GM19351 (cell line): ENCODE data around the gene EHD1.
"Not testable (repeated sequence)": the region's sequence is repeated elsewhere in the genome, so short reads cannot be mapped to it uniquely, and the experiment has no call there.

Experiments used
- ATAC-seq: cut with Tn5 transposase; IDR thresholded peaks from one replicate; pipeline ENCODE4 v1.9.1; 2021; ENCODE audit warnings: mild to moderate bottlenecking, moderate library complexity; ENCODE audit not compliant: unreplicated experiment

The EHD1 gene

DNA sequence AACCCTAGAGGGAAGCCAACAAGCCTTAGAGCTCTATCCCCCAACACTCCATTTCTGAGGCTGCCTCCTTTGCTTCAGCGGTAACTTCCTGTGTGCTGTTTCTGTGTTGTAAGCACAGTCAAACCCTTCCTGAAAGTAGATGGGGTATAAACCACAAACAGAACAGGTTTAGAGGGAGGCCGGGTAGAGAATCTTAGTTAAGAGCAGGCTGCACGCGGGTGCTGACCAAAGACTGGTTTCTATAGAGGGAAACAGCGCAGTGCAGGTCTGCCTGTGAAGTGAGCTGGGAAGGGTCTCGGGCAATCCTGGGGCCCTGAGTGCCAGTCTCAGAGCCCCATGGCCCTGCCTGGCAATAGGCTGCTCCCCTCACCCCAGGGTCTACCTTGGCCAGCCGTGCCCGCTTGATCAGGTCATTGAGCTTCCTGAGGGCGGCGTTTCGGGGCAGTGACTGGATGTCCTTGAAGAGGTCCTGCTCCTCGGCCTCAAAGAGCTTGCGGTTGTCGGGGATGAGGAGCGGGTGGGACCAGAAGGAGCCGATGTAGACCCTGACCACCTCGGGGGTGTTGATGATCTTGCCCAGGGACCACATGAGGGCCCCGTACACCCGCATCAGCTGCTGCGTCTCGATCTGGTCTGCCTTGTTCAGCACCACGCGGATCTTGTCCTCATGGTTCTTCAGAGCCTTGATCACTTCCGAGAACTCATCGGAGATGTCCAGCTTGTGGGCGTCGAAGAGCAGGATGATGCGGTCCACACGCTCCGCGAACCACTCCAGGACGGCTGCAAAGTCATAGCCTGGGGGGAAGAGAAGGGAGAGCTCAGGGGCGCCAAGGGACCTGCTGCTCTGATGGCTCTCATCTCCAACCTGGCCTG is 18.6 kb downstream of the EHD1 start:
- ATAC-seq = peak; percentile 86

DNA sequence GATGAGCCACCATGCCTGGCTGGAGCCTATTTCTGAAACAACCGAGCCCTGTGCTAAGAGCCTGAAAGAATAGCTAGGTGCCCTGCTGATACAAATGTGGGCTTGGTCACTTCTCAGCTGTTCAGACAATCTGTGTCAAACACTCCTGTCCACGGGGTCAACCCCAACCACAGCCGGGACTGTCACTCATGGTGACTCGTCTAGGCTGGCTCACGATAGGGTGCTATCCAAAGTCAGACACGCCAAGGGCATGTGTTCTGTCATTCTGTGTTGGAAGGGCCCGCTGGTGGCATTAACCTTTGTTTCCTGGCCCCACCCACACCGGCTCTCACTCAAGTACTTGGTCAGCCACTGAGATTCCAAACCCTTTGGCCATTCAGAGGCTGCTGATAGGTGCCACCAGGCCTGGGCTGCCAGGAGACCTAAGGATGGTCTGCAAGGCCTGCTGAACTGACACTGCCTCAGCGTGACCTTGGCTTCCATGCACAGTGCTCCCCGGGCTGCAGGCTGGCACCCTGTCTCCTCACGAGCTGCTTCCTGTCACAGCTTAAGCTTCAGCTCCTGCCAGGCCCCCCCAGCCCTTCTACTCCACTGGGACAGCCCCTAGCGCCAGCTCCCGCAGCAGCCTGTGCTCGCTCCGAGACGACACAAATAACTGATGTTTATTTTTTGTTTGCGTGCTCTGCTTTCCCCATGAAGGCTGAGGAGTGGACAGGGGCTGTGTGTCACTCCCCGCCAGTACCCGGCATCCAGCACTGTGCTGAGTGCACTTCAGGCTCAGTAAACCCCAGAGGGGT is 19.8 kb downstream of the EHD1 start:
- ATAC-seq = no peak

DNA sequence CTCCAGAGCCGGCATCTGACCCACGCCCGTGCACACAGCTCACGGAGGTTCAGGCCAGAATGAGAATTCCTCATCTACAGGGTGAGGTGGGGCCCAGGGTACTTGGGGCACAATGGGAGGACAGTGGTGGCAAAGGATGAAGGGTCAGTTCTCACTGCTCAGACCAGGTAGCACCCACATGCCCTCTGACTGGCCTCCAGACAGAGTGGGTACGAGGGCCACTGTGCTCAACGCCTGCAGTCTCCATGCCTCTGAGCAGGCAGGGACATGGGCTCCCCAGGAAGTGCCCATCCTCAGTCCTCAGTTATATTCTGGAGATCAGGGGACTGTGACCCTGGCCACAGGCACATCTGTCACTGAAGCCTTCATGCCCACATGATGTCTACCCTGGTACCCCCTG is 20.9 kb downstream of the EHD1 start:
- ATAC-seq = no peak

DNA sequence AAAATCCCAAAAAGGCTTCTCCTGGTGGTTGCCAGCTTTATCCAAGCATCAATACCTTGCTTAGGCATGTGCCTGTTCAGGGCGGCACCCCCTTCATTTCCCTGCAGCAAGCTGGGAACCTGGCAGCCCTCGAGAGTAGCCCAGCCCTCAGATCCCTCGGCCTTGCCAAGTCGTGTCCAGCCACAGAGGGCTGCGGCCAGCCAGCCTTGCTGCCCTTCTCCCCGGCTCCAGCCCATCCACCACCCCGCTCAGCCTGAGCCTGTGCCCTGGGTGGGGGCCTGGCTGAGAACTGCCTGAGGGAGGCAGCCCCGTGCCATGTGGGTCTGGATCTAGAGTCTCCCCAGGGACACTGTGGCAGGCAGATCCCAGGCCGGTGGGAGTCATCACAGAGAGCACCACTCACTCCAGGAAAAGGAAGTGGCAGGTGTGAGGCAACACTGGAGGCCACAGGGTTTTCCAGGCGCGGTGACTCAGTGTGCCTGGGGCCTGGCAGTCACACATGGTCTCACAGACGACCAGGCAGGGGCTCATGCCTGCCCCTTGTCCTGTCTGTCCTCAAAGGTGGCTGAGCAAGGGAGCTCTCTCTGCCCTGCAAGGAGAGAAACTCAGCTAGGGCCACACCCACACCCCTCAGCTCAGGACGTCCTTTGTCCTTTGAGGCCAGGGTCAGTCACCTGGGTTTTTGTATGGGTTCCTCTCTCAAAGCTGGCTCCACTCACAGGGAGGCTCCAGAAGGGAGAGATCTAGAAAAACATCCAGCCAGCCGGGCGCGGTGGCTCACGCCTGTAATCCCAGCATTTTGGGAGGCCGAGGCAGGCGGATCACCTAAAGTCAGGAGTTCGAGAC is 21.8 kb downstream of the EHD1 start:
- ATAC-seq = no peak

DNA sequence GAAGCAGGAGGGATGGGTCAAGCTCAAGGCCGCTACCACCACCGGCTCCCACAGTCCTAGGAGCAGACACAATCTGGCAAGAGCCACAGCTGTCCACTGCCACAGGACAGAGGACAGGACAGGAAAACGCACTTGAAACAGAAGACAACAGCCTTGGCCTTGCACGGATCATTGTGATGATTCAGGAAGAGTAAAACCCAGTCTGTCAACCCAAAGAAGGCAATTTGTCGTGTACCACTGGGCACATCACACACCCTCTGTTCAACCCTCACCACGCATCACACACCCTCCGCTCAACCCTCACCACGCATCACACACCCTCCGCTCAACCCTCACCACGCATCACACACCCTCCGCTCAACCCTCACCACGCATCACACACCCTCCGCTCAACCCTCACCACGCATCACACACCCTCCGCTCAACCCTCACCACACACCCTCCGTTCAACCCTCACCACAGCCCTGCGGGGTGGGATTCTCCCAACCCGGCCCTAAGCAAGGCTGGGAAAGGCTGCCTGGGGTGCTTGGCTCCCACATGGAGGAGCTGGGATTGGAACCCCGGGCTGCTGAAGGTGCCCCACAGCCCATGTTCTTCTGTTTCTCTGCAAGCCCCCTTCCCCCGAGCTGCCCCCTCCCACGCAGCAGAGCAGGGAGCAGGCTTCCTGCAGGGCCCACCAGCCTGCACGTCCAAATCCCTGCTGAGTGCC is 22.7 kb downstream of the EHD1 start:
- ATAC-seq = no peak

DNA sequence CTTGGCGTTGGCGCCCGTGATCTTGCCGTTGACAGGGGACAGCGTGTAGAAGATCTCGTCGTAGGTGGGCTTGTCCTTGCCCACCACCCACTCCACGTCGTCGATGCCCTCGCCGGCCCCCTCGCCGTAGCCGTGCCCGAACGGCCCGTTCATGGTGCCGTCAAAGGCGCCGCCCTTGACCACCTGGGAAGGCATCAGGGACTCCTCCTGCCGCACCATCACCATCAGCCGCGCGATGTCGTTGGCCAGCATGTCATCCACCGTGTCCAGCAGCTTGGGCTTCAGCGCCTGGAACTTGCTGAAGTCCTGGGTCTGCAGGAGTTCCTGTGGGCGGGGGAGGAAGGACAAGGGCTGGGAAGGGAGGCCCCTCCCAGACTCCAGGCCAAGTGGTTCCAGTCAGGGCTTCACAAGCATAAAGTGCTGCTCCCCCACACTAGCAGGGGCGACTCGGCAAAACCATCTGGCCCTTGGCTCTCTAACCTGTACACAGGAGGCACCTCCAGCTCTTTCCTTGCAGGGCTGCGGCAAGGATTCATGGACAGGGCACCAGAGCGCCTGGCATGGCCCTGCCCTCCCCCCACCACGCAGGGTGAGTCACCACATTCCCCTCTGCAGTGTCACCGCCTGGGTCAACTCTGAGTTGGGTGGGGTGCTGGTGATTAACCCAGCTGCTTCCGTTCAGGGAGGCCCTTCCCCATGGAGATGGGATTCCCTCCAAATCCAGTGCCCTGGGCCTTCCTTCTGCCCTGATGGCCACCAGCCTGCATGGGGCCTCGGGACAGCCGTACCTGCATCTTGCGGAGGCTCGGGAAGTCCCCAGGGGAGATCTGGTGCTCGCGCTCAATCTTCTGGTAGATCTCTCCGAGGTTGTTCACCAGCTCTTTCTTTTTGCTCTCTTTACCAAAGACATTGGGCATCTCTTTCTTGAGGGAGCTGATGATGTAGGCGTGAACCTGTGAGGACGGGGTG is 23.6 kb downstream of the EHD1 start:
- ATAC-seq = no peak

DNA sequence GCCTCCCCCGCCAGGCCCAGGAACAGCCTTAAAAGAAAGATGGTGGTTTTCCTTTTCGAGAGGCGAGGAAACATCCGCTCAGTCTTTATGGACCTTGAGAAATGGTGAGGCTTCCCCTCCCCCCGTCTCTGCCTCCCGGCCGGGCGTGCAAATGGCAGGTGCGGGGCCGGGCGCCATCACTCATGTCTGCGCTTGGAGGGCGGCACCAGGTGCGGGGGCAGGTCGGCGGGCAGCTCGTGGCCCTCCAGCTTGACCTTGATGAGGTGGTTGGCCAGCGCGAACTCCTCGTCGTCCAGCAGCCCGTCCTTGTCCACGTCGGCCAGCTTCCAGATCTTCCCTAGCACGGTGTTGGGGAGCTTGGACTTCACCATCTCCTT is 24.3 kb downstream of the EHD1 start:
- ATAC-seq = no peak

DNA sequence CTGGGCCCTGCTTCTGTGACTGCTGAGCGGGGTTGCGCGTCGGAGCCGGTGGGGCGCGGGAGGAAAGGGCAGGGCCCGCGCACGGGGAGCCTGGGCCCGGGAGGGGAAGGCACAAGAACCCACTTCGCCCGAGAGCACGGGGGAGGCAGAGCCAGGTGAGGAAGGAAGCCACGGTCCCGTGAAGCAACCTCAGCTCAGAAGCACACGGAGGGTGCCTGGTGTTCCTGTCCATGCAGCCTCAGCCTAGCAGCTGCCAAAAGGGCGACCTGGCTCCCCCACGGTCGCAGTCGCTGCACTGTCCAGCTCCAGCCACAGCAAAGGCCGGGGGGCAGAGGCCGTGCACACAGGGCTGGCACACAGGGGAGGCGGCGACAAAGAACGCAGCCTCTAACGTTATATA is 24.7 kb downstream of the EHD1 start:
- ATAC-seq = no peak

DNA sequence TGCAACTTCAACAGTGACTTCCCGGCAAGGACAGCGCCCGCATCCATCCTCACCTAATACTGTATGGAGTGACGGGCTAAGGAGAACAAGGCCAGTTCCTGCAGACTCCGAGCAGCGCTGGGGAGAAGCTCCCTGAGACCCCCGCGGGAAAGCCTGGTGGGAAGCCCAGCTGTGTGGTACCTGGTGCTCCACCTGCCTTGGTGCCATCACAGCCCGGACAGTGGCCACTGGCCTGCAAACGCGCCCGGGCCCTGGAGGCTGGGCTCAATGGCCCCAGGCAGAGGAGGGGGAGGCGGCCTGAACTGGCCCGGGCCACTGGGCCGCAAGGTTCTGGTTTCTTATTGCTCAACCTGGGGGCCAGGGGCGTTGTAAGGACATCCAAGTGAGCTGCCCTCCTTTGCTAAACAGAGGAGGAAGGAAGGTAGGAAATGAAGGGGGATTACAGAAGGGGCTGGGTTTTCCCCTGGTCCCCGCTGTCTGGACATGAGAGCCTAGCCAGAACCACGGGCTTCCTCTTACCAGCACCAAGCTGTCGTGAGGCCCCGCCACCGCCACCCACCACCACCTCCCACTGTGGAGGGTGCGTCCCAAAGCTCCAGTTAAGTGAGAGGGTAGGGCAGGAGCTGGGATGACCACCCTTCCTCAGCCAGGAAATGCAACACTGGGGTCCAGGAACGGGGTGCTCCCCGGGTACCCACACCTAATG is 25.5 kb downstream of the EHD1 start:
- ATAC-seq = no peak

DNA sequence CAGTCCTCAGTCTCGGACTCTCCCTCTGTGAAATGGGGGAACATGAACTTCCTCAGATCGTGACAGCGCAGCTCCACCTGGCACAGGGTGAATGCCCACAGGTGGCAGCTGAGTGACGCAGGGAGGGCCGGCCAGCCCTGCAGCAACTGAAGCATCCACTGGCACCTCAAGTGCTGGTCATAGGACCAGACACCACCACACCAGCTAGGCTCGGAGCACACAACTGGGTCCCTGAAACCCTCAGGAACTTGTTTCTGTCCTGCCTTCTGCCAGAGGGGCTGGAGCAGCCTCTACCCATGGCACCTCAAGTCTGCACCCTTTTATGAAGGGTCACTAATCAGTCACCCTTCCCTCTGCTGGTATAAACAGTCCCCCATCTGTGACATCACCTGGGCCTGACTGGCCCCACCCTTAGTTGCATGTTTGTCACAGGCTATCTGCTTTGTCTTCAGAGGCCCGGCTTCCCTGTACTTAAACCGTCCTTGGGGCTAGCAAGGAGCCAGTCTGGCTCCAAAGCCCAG is 26.5 kb downstream of the EHD1 start:
- ATAC-seq = no peak

DNA sequence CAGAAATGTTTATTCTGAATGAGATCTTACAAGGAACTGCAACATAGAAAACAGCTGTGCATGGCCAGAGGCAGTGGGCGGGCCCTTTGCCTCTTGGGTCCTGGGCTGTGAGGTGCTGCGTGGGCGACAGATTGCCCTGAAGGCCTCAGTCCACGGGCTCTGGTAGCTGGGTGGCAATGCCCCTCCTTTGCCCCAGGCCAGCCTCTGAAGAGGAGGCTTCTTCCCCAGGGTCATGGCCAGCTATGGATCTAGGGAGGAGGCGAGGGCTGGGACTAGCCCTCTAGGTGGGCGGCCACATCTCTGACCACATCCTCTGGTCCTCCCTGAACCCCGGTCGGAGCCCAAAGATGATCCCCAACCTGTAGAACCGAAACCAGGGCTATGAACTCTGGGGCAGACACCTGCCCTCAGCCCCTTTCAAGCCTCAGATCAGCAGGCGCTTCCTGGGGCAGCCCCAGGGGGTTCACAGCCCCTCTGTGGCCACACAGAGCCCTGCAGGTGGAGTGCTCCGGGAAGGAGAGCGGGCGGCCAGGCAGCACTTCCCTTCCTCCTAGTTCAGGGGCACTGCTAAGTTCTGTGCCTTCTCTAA is 27.3 kb downstream of the EHD1 start:
- peak; percentile 74 for ATAC-seq

DNA sequence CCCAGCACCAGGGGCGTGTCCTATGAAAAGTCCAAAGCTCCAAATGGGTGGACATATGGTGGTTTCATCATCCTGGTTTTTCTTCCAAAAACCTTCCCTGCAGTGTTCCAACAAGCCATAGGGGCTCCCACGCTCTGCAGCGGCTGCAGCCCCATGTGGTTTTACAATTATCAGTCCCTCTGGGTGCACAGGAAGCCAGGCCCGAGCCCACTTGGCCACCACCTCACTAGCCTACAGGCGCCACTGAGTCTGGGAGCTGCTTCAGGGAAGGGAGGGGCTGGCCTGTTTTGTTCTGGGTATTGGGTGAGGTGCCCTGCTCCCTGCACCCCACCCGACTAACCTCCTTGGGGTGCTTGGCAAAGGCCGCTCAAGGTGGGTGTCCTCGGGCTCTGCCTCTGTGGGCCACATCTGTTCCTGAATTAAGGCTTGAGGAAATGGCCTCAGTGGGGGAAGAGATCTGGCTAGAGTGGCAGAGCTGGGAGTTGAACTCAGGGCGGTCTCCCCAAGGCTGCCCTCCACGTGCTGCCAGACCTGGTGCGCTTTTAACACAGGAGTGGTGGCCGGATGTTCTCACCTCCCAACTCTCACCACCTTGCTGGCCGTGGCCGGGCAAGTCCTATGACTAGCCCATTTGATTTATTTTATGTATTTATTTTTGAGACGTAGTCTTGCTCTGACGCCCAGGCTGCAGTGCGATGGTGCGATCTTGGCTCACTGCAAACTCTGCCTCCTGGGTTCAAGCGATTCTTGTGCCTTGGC is 28.6 kb downstream of the EHD1 start:
- no peak for ATAC-seq

DNA sequence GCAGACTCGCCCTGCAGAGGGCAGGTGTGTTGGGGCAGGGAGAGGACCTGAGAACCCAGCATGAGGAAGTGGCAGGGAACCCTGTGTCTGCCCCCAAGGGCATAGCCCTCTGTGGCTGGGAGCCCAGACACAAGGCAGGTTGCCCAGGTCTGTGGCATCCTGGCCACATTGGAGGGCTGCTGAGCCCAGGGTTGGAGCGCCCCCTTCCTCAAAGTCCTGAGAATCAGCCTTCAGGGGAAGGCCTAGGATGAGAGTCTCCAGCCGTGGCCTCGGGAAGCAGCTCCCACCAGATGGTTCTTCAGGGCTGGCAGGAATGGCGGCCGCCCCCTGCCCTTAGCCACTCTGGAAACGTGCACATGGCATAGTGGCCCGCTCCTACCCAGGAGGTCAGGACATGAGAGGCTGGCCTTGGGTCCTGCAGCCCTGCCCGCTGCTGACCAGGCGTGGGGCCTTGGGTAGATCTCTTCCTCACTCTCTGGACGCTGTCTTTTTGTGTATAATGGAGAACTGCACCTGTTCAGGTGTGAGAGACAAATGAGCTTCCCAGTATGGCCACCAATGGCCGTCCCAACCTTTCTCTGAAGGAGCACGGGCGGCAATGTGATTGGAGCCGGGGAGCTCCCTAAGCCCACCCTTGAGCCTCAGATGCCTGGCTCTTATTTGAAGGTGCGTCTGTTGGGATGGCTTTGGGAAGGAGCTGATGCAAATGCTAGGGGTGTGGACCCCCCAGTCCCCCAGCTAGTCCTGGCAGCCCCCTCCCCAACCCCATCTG is 29.4 kb downstream of the EHD1 start:
- no peak for ATAC-seq

DNA sequence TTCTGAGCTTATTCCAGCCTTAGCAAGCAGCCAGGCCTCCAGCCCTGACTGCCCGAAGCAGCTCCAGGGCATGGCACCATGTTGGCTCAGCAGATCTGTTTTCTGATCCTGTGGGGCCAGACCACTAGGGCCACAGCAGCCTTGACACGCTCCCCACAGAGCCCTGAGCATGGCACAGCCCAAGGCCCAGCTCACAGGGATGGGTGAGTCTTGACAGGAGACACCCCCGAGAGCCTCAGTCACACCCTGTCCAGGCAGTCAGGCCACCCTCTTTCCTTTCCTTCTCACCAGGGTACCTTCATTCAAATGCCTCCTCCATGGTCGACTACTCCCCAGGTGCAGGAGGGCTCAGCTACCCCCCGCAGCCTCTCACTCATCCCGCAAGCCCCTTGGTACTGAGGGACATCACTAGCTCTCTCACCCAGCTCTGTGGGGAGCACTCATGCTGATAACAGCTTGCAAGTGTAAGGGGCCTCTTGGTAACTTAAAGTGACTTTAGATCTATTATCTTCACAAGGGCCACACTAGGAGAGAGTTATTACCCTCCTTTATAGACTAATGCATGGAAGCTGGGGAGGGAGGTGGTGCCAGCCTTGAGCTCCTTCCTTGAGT is 30.1 kb downstream of the EHD1 start:
- no peak for ATAC-seq

DNA sequence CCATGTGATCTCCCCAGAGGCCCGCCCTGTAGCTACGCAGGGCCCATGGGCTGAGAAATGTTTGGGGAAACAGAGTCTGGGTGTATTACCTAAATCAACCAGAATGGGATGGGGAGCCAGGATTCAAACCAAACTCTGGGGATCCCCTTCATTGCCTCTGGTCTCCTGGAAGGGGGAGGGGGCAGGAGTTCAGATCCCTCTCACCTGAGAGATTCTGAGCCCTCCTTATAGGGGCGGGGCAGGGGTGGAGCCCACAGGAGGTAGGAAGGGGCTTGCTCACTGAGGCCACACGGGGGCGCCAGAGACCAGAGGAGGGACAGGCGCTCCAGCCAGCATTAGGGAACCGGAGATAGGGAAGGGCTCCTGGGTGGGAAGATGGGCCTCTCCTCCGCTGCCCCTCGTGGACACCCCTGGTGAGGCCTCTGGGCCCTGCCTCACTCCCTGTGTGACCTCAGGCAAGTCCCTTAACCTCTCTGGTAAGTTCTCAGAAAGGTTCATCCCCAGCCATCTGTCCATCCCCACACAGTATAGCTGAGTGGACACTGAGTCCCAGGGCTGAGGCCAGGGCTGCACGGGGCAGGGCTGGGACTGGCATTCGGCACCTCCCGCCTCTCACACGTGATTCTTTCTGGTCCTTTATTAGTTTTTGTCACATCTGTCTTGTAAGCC is 31.3 kb downstream of the EHD1 start:
- no peak for ATAC-seq

DNA sequence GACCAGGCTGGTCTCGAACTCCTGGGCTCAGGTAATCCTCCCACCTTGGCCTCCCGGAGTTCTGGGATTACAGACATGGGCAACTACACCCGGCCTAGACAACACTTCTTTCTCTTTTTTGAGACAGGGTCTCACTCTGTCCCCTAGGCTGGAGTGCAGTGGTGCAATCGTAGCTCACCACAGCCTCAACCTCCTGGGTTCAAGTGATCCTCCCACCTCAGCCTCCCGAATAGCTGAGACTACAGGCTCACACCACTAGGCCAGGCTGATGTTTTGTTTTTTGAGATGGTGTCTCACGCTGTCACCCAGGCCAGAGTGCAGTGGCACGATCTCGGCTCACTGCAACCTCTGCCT is 32.7 kb downstream of the EHD1 start:
- ATAC-seq = not testable (repeated sequence)
